Transverse colon (tissue), 3 donors: ENCODE measurements around the gene PELI1.

Experiments used
- POLR2A ChIP-seq: fragments of 450-650 bp; IDR thresholded peaks from one replicate; pipeline ENCODE4 v1.6.1; 2016; ENCODE audit warnings: antibody characterized with exemption, mild to moderate bottlenecking, moderate library complexity
- TF ChIP-seq, protein P1 (sequence below), 5 experiments: fragments of 200-600 bp in 3 of 5; fragments of 450-650 bp in 2 of 5; sonication (generic) in 3 of 5; IDR thresholded peaks; 1 replicate in 2 of 5; 2 replicates in 3 of 5; pipeline ENCODE4 v1.5.1; 2016 to 2017; ENCODE audit warnings: antibody characterized with exemption in 5 of 5, inconsistent platforms in 3 of 5, mild to moderate bottlenecking in 2 of 5, moderate library complexity in 1 of 5

GRCh38 chr2:64137996-64138395 lies 6.2 kb downstream of the PELI1 start:
- TF ChIP-seq, protein P1, sequence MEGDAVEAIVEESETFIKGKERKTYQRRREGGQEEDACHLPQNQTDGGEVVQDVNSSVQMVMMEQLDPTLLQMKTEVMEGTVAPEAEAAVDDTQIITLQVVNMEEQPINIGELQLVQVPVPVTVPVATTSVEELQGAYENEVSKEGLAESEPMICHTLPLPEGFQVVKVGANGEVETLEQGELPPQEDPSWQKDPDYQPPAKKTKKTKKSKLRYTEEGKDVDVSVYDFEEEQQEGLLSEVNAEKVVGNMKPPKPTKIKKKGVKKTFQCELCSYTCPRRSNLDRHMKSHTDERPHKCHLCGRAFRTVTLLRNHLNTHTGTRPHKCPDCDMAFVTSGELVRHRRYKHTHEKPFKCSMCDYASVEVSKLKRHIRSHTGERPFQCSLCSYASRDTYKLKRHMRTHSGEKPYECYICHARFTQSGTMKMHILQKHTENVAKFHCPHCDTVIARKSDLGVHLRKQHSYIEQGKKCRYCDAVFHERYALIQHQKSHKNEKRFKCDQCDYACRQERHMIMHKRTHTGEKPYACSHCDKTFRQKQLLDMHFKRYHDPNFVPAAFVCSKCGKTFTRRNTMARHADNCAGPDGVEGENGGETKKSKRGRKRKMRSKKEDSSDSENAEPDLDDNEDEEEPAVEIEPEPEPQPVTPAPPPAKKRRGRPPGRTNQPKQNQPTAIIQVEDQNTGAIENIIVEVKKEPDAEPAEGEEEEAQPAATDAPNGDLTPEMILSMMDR (IDR thresholded peaks at IDR 0.05), result no peak
- TF ChIP-seq POLR2A, result no peak
